Heart left ventricle (tissue), 16 donors: ENCODE measurements around the gene GGA2. TPM values are rescaled to one million over a fixed set of nuclear protein-coding genes. Genes with fewer than 3 reads are reported as not detected.
"Not testable (repeated sequence)": the region's sequence is repeated elsewhere in the genome, so short reads cannot be mapped to it uniquely, and the experiment has no call there.

Source experiments
- ATAC-seq, 4 donors: fragments of 200-7000 bp; cut with Tn5 transposase; one replicate each; pipeline ENCODE4 v1.9.1; 2020 to 2022; ENCODE audit warnings: moderate library complexity in 4 of 4, mild to moderate bottlenecking in 3 of 4, moderate number of reproducible peaks in 1 of 4
- DNase-seq, 5 donors: peaks; one replicate each; pipeline ENCODE4 v3.0.0-alpha.2; 2020
- H3K27ac ChIP-seq, 12 donors: fragments of 200-600 bp; sonication (generic) in 4 of 12; one replicate each; pipeline versions ENCODE4 v1.5.0 to v1.8.0; 2016 to 2022; ENCODE audit warnings: mild to moderate bottlenecking in 2 of 12
- H3K27me3 ChIP-seq, 9 donors: fragments of 200-600 bp; sonication (generic) in 2 of 9; one replicate each; pipeline versions ENCODE4 v1.5.1 to v1.8.0; 2016 to 2022; ENCODE audit warnings: mild to moderate bottlenecking in 3 of 9
- H3K36me3 ChIP-seq, 9 donors: fragments of 200-600 bp; sonication (generic) in 2 of 9; one replicate each; pipeline versions ENCODE4 v1.5.0 to v1.8.0; 2018 to 2022; ENCODE audit warnings: mild to moderate bottlenecking in 2 of 9
- H3K4me1 ChIP-seq, 12 donors: fragments of 200-600 bp; sonication (generic) in 4 of 12; one replicate each; pipeline versions ENCODE4 v1.5.0 to v1.8.0; 2016 to 2022; ENCODE audit warnings: mild to moderate bottlenecking in 3 of 12
- H3K4me3 ChIP-seq, 12 donors: fragments of 200-600 bp; sonication (generic) in 4 of 12; one replicate each; pipeline versions ENCODE4 v1.5.0 to v1.8.0; 2017 to 2022; ENCODE audit warnings: mild to moderate bottlenecking in 9 of 12, moderate library complexity in 4 of 12
- H3K9me3 ChIP-seq, 12 donors: fragments of 200-600 bp; sonication (generic) in 4 of 12; one replicate each; pipeline versions ENCODE4 v1.5.0 to v1.8.0; 2016 to 2022; ENCODE audit warnings: mild to moderate bottlenecking in 1 of 12
- POLR2A ChIP-seq, 2 donors: fragments of 450-650 bp; IDR thresholded peaks; one replicate each; pipeline ENCODE4 v1.6.1; 2017; ENCODE audit warnings: antibody characterized with exemption in 2 of 2, mild to moderate bottlenecking in 2 of 2, moderate library complexity in 2 of 2
- WGBS, 4 donors: extraction: QIAGEN DNeasy Blood & Tissue Kit in 2 of 4; methylation state at CpG; one replicate each; pipeline versions ENCODE4 v1.1.5 to v1.1.7; 2013 to 2018; 5-methylcytosine and 5-hydroxymethylcytosine counted together
- intact Hi-C, 10 donors: fragments of 100-400 bp; cut with DNase I; formaldehyde crosslinking; loops; one replicate each; pipeline versions ENCODE4 v1.11.1 to v1.14.2; 2022
- polyA plus RNA-seq, 2 donors: library from polyadenylated mRNA; stranded (reverse); fragments of 200-250 nt; gene quantifications; one replicate each; pipeline ENCODE4 v1.2.3, GENCODE V29; 2013
- total RNA-seq, 9 donors: library from RNA; depleted of rRNA in 2 of 9; stranded (reverse); fragments of >200 nt in 2 of 9; fragmentation: NEBNext Ultra II Directional in 3 of 9; extraction: Animal tissue kit (Norgen Biotek cat#: 25700) in 3 of 9; gene quantifications; one replicate each; pipeline versions ENCODE4 v1.1.0 to v1.2.4, GENCODE V29; 2016 to 2023
- TF ChIP-seq, protein P1 (sequence below), 12 donors: fragments of 200-600 bp; sonication (generic) in 4 of 12; IDR thresholded peaks; one replicate each; pipeline versions ENCODE4 v1.5.0 to v1.8.0; 2018 to 2022; ENCODE audit warnings: antibody characterized with exemption in 12 of 12, mild to moderate bottlenecking in 5 of 12
- donor health status: ischemic (EF 13 %, LVEDD 7.1; RV severe dilation, severe dysfunction).
- donor health status: healthy with polysubstance abuse.
- donor health status: DM: no; HTN: yes; CAD: no.
- donor health status: DM: no; HTN: no; CAD: no.
- donor health status: ischemic (EF 25% LVEDD 6.9; RV normal size, moderate dysfunction).
- donor health status: ischemic (EF 25% LVEDD 5.7; RV mildly dilated, moderate dysfunction).
- donor health status: healthy.
- donor health status: DM: yes; HTN: yes; CAD: no.
- donor health status: ischemic (EF 35%, LVEDD 5.7; RV mildly dilated, moderate dysfunction).
- donor health status: nonischemic (EF 11% LVEDD 7.7; RV severe dilation, severe dysfunction).
- donor health status: DM: yes; HTN: yes; CAD: no.
- donor health status: PGD.
- donor health status: ischemic (EF 29% LVEDD 5.4; RV normal size, mild dysfunction).
- donor health status: nonischemic (EF 23%, LVEDD 6.1; RV moderate dilation, normal function).

GGA2 gene
- total and polyA plus RNA-seq, 11 donors = 17.9 to 73.8 (median 46.6) TPM

DNA sequence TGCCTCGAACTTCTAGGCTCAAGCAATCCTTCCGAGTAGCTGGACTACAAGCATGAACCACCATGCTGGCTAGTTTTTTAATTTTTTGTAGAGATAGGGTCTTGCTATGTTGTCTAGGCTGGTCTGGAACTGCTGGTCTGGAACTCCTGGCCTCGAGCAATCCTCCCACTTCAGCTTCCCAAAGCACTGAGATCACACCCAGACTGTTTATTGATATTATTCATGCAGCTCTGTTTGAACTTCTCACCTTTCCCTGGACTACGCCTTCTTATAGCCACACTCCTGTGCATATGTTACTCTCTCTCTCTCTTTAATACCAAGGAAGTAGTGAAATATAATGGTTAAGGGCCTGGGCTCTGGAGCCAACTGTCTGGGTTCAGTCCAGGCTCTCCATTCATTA, 61.9 kb downstream of the GGA2 start:
- Histone ChIP-seq H3K27ac (no peak overlapping the region), H3K4me1 (peaks cover 2 to 24% (median 11%) of the 10 kb centered on the region in 12 donors), H3K4me3 (no peak overlapping the region), H3K36me3 (peaks cover 0 to 33% (median 27%) of the 10 kb centered on the region in 9 donors), H3K27me3 (no peaks in the 10 kb centered on the region), H3K9me3 (no peaks in the 10 kb centered on the region)
- TF ChIP-seq, protein P1, sequence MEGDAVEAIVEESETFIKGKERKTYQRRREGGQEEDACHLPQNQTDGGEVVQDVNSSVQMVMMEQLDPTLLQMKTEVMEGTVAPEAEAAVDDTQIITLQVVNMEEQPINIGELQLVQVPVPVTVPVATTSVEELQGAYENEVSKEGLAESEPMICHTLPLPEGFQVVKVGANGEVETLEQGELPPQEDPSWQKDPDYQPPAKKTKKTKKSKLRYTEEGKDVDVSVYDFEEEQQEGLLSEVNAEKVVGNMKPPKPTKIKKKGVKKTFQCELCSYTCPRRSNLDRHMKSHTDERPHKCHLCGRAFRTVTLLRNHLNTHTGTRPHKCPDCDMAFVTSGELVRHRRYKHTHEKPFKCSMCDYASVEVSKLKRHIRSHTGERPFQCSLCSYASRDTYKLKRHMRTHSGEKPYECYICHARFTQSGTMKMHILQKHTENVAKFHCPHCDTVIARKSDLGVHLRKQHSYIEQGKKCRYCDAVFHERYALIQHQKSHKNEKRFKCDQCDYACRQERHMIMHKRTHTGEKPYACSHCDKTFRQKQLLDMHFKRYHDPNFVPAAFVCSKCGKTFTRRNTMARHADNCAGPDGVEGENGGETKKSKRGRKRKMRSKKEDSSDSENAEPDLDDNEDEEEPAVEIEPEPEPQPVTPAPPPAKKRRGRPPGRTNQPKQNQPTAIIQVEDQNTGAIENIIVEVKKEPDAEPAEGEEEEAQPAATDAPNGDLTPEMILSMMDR (IDR thresholded peaks at IDR 0.05) = no peak
- TF ChIP-seq POLR2A (IDR thresholded peaks at IDR 0.05) = no peak
- no peak for DNase-seq
- intact Hi-C loops = no loop called here
- no peak for ATAC-seq
- WGBS, 4 donors = 80 to 92% (median 88%) methylated on average over 4 of the region's 4 CpGs

DNA sequence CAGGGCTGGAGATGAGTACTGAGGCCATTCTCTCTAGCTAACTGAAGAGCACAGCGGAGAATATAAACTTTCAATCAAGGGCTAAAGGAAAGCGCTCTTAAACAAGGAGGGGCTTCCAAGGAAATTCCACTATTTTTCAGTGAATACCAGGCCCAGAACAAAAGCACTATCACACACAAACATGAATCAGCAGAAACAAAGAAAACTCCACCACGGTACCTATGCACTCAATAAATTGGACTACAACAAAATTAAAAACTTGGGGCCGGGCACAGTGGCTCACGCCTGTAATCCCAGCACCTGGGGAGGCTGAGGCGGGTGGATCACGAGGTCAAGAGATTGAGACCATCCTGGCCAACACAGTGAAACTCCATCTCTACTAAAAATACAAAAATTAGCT, 72.8 kb downstream of the GGA2 start:
- H3K36me3 ChIP-seq = peaks cover 0 to 91% (median 73%) of the 10 kb centered on the region in 9 donors
- DNase-seq, H3K27ac ChIP-seq, H3K27me3 ChIP-seq, ATAC-seq, H3K4me3 ChIP-seq, H3K9me3 ChIP-seq: not testable (repeated sequence)
- H3K4me1 ChIP-seq = peaks cover 0 to 12% (median 0%) of the 10 kb centered on the region in 12 donors
- intact Hi-C loops = loop anchor here in 6 of 10 donors (5.0 to 10.0 kb wide), 5 partner anchors 63 to 543 kb away; no protein-coding TSS in a partner anchor
- WGBS, 4 donors = 92 to 96% (median 96%) methylated on average over 7 of the region's 7 CpGs

DNA sequence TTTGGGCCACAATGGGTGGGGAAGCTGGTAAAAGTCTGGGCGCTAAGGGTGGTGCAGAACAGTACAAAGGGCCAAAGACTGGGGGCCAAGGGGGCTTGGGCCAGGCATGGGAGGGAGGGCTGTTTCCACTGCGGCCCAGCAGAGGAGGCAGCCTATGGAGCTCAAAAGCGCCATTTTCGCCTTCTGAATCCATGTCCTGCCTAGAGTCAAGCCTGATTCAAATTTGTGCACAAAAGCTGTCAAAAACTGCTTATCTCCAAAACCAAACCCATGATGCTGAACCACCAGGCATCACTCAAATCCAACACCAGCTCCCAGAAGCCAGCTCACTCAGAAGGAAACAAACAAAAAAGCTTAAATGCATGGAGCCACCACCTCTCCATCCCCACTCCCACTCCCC, 73.3 kb downstream of the GGA2 start:
- peaks cover 0 to 91% (median 73%) of the 10 kb centered on the region in 9 donors for H3K36me3 ChIP-seq
- H3K4me3 ChIP-seq = no peak overlapping the region
- intact Hi-C loops = loop anchor here in 6 of 10 donors (5.0 to 10.0 kb wide), 5 partner anchors 62 to 542 kb away; no protein-coding TSS in a partner anchor
- WGBS, 4 donors = 95 to 96% (median 96%) methylated on average over 4 of the region's 4 CpGs
- TF ChIP-seq, protein P1 (IDR thresholded peaks at IDR 0.05) = no peak
- TF ChIP-seq POLR2A (IDR thresholded peaks at IDR 0.05) = no peak
- ATAC-seq (no peak), DNase-seq (no peak)
- H3K4me1 ChIP-seq = peaks cover 0 to 12% (median 0%) of the 10 kb centered on the region in 12 donors
- no peak overlapping the region for H3K27ac ChIP-seq
- H3K27me3 ChIP-seq = no peaks in the 10 kb centered on the region
- no peaks in the 10 kb centered on the region for H3K9me3 ChIP-seq

DNA sequence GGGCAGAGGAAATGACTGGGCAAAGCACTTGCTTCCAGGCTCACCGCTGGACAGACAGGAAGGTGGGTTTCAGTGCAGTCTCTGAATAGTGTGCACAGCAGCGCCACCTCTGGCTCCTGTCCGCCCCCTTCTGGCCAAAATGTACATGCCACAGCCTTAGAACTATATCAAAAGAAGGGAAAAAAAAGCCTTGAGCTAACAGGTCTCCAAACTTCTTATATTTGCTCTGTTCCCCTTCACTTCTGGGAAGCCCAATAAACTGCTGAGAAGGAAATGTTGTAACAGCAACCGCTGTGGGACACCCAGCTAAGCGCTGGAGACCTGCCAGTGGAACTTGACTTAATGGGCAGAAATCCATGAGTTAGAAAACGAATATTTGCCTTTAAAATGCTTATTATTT, 74.8 kb downstream of the GGA2 start:
- Histone ChIP-seq H3K9me3 (no peaks in the 10 kb centered on the region), H3K4me1 (peaks cover 0 to 12% (median 0%) of the 10 kb centered on the region in 12 donors), H3K36me3 (peaks cover 0 to 91% (median 73%) of the 10 kb centered on the region in 9 donors), H3K27me3 (no peaks in the 10 kb centered on the region), H3K4me3 (no peak overlapping the region), H3K27ac (peak overlapping the region in 1 of 12 donors; percentile 33)
- no peak for TF ChIP-seq POLR2A (IDR thresholded peaks at IDR 0.05)
- TF ChIP-seq, protein P1 (IDR thresholded peaks at IDR 0.05) = peak; percentile 49 to 88 (median 74)
- intact Hi-C loops = loop anchor here in 8 of 10 donors (1.0 to 10.0 kb wide), 8 partner anchors 61 to 541 kb away; partner anchors contain the start of gene SCNN1G (in 5 of the 8)
- ATAC-seq (peak; percentile 58 to 82 (median 76)), DNase-seq (peak in 4 of 5 donors; percentile 21 to 71 (median 36))
- WGBS, 4 donors = 57 to 67% (median 63%) methylated on average over 6 of the region's 6 CpGs
